ENCODE measurements around the gene IL1RL2.

IL1RL2 gene

DNA sequence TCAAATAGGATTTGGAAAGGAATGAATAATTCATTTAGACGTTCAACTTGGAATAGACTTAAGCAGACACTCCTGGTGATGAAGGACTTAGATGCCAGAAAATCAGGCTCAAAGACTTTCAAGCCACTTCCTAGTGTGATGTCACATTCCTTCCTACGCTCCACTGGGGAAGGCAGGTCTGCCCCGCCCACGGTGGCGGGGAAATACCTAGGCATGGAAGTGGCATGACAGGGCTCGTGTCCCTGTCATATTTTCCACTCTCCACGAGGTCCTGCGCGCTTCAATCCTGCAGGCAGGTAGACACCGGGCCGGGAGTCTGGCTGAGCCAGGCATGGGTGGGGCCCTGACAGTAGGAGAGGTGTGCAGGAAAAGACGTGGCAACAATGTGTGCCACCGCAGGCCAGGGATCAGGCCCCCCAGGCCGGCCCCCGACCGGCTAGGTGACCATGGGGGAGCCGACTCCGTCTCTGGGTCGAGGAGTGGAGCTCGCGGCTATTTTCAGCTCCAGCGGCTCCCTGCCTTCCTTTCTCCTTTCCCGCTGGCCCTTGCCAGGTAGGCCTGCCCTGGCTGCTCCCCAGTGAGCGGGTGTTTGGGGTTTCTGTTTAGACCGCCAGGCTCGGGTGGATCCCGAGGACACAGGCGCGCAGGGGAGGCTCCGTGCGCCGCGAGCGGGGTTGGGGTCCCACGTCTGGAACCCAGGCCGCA, at the start of gene IL1RL2:
TSS of gene IL1RL2 (plus strand) at position 233 of the 705 bp plus-strand sequence. CDS start 845 bp downstream, outside the sequence.
- peak; percentile 52 for DNase-seq

GRCh38 chr2:102137138-102137537, 49.7 kb upstream of the IL1RL2 start:
- DNase-seq = peak; percentile 64

DNA sequence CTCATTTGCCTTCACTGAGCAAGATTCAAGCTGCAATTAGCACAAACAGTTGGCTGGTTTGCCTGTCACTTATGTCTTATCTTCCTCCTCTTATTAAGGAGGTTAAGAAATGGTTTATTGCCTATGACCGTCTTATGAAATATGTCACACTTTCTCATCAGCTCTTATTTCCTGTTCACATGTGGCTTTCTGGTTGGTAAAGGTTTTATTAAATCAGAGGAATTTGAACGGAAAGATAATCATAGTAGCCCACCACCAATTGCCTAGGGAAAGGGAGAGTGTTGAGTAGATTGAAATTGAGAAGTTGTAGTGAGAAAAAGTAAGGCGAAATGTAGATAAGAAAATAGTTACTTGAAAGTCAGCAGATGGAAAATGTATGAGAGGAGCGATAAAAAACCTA, 48.5 kb upstream of the IL1RL2 start:
- DNase-seq = no peak

DNA sequence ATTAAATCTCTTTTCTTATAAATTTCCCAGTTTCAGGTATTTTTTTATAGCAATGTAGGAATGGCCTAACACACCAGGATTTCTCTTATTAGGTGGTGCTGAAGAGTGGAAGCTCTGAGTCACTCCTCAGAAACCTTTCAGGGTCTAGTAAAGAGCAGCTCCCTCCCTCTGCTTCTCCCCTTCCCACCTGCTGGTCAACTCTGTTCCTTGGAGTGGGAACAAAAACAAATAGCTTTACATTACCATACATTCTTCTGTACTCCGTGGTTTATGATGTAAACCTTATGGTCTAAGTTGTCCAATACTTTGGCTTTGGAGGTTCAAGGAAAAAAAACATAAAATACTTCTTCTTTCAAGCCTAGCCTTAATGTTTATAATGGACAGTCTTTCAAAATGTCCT, 47.0 kb upstream of the IL1RL2 start:
- DNase-seq = no peak

DNA sequence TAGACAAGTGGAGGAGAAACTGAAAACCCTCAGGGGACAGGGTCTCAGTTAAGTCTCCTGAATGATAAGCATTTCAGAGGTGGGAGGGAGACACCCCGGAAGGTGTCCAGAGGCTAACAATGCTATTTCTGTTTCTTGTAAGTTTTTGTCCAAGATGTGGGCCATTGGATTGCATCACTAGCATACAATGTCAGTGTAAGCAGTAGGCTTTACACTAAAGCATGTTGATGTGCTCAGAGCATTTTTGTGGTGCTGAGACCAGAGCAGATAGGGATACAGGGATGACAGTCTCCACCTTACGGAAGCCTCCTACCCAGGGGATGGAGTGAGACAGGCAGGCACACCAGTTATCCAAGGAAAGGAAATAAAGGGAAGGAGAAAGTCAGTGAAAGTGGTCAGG, 46.4 kb upstream of the IL1RL2 start:
- no peak for DNase-seq

DNA sequence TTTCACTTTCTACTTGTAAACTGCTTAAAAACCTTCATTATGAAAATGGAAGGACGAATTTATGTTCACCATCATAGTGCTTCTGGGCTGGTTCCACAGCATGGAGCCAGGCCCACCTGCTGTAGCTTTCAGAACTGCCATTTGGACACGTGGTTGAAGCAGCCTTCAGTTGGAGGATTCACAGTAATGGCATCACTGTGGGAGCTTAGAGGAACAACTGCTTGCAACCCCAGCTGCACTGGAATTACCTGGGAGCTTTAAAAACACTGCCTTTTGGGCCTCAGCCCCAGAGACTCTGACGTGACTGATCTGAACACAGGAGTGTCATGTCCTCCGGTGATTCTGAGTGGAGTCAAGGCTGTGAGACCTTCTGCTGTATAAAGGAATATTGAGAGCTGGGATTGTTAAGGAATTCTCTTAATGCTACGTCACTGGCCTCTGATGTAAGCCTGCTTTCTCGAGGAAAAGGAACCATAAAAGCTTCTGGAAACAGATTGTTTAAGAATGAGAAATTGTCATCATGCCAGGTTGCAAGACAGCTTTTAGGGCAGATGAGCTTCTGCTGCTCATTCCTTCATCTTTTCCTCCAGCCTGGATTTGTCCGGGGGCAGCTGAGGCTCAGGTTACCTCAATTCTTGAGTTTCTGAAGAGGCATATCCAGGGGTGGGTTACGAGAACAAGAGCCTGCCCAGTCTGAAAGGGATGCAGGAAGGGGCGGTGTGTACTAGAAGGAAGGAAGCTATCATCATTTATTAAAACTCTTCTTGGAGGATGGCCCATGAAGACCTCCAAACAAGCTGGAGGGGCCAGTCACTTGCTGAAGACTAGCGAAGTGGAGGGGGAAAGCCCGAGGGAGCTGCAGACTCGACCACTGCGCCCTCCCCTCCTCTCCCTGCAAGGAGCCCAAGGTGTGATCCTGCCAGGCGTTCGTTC, 45.5 kb upstream of the IL1RL2 start:
- no peak for DNase-seq

GRCh38 chr2:102141970-102142828, 44.6 kb upstream of the IL1RL2 start, which contains the start of gene IL1R1:
Gene IL1R1, plus strand, starts transcription at chr2:102142746. Its CDS starts 14,979 bp downstream, at chr2:102157725.
- DNase-seq = peak; percentile 37

GRCh38 chr2:102142829-102143449, 43.9 kb upstream of the IL1RL2 start:
- no peak for DNase-seq

DNA sequence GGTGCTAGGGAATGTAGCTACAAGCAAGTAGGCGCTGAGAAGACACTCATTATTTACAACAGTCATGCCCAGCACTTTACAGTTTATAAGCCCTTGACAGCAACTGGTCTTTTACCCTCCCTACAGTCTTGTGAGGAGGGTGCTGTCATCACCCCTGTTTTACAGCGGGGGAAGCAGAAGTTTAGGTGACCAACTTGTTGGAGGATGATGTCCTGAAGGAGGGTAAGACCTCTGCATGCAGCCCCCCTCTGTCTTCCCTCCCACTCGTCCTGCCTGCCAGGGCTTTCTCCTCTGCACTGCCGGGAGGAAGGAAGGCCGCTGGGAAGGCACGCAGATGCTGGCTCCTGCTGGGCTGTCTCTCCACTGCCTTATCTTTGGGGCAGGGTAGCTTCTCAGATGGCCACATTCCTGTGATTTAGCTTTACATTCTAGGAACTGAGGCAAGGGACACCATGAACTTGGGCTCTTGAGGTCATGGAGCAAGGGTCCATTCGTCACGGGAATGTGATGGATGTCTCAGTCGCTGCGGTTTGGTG, 43.3 kb upstream of the IL1RL2 start:
- DNase-seq = no peak

GRCh38 chr2:102144128-102144527, 42.7 kb upstream of the IL1RL2 start:
- no peak for DNase-seq

DNA sequence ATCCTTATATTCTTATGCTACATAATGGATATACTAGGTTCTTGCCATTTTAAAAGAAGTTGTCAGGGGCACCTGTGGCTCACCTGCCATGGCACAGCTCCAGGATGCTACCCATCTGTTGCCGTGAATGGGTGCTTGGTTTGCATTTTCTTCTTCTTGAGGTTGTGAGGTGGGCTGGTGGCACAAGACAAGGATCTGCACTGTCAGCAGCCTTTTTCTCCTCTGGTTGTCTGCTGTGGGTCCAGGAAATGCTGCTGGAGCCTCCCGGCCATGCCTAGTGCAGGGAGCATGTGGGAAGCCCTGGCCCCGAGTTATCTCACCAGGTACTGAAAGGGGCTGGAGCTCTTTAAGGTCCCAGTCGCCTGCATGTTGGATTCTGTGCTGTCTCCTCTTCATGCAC, 41.7 kb upstream of the IL1RL2 start:
- no peak for DNase-seq

DNA sequence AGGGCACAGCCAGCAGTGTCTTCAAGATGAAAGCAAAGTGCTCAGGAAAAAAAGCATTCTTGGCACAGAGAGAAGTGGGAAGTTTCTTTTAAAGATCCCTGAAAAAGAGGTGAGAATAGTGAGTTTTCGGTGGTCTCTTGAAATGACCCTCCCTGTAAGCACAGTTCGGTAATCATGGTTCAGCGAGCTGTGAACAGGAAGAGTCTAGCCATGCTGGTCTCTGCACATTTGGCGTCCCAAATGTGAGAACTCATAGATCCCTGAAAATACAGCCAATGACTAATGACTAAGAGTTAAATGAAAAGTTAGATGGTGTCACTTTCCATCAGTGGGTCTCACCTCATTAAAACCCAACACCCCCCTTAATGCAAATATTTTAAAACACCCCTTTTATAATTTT, 40.9 kb upstream of the IL1RL2 start:
- DNase-seq = no peak

GRCh38 chr2:102147935-102148334, 38.9 kb upstream of the IL1RL2 start:
- peak; percentile 73 for DNase-seq

DNA sequence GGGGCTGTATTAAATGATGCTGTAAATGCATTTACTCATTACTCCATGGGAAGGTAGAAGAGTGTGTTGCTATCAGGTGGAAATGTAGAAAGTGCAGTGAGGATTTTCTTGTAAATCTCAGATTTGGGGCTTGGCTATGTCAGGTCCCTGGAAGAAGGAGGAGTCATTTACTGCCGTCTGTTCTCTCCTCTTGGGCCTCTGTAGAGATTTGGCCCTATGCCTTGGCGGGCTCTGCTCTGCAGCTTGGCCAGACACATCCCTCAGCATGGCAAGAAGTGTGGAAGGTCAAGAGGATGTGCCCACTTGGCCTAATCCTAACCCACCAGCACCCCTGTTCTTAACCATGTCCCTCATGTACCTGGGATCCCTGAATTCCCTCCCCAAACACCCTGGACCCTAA, 37.6 kb upstream of the IL1RL2 start:
- no peak for DNase-seq

GRCh38 chr2:102149644-102150455, 37.0 kb upstream of the IL1RL2 start:
- DNase-seq = no peak

DNA sequence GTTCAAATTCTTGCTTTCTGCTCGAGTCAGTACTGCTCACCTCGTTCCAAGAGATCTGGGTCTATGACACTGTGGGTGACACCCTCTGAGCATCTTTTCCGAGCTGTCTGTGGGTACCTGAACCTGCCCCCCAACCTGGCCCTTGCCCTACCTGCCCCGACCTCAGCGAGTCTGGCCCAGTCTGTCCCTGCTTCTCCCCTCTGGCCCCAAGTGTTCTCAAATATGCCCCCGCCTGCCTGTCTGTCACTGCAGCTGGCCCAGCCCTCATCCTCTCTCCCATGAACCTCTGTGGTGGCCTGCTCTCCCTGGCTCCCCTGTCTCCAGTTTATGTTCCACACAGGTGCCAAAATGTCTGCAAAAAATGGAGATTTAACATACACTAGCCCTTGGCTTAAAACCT, 32.5 kb upstream of the IL1RL2 start:
- no peak for DNase-seq

GRCh38 chr2:102154946-102155702, 31.7 kb upstream of the IL1RL2 start:
- DNase-seq = no peak

DNA sequence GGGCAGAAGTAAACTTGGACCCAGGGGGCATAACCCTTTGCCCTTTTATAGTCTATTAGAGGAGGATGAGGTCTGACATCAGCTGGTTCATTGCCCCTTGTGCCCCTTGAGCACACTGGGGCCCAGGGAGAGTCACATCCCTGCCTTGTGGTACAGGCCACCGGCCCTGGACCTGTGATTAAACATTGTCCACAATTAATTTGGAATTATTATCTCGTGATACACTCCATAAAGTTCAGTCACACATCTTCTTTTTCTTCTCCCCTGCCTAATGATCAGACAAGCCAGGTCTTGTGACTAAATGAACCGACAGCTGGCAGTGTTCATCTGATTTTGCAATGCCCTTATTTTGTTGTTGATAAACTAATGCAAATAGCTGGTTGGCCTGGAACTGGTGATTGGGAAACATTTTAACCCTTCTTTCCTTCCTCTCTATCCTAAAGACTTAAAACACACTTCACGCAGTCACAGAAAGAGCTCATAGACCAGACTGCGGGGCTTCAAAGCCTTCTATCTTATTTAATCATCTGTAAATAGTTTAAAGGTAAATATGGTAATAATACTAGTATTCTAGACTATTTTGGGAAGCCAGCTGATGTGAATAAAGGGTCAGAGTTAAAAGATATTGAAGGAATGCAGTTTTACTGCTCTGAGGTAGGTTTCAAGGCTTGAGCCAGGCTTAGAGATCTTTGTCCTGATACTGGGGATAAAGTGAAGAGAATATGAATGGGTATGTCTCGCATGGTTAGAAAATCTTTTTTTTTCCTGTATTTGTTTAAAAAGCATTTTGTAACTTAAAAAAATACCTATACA, 30.9 kb upstream of the IL1RL2 start:
- no peak for DNase-seq

- no peak for DNase-seq
Observed at GRCh38 chr2:102158011-102158755, 28.6 kb upstream of the IL1RL2 start.
